HEK293T (cell line): ENCODE data around the gene CTDP1.

Experiments used
- CTCF ChIA-PET: fragments of 350-600 bp; formaldehyde crosslinking; extraction: SDS; loops from one replicate; lab custom pipeline; 2021; ENCODE audit warnings: antibody characterized with exemption, inconsistent platforms; lab: Yijun Ruan, JAX
- POLR2A ChIA-PET: fragments of 350-600 bp; formaldehyde crosslinking; extraction: SDS; loops from one replicate; lab custom pipeline; 2020; ENCODE audit warnings: antibody characterized with exemption, inconsistent platforms; lab: Yijun Ruan, JAX
- DNase-seq: peaks from one replicate; pipeline ENCODE4 v3.0.0; 2012; ENCODE audit warnings: mixed read lengths; ENCODE audit errors: extremely low spot score
- ARNT ChIP-seq: fragments of 450-650 bp; IDR thresholded peaks from 2 replicates; pipeline ENCODE4 v1.6.1; 2017; ENCODE audit warnings: mild to moderate bottlenecking
- BHLHE40 ChIP-seq: fragments of 450-650 bp; IDR thresholded peaks from 2 replicates; pipeline ENCODE4 v1.6.1; 2016; ENCODE audit warnings: mild to moderate bottlenecking, moderate library complexity, borderline replicate concordance
- CTBP1 ChIP-seq: fragments of 450-650 bp; IDR thresholded peaks from 2 replicates; pipeline ENCODE4 v1.6.1; 2016; ENCODE audit warnings: borderline replicate concordance
- ELF4 ChIP-seq: fragments of 450-650 bp; IDR thresholded peaks from 2 replicates; pipeline ENCODE4 v1.6.1; 2017; ENCODE audit warnings: antibody characterized with exemption
- FOXA1 ChIP-seq: fragments of 450-650 bp; IDR thresholded peaks from 2 replicates; pipeline ENCODE4 v1.6.1; 2016; ENCODE audit warnings: mild to moderate bottlenecking
- FOXK2 ChIP-seq: fragments of 450-650 bp; IDR thresholded peaks from 2 replicates; pipeline ENCODE4 v1.6.1; 2016; ENCODE audit warnings: mild to moderate bottlenecking
- FOXM1 ChIP-seq: fragments of 450-650 bp; IDR thresholded peaks from 2 replicates; pipeline ENCODE4 v1.6.1; 2017; ENCODE audit warnings: mild to moderate bottlenecking, borderline replicate concordance
- HDGF ChIP-seq: fragments of 450-650 bp; IDR thresholded peaks from 2 replicates; pipeline ENCODE4 v1.6.1; 2017; ENCODE audit warnings: antibody characterized with exemption, borderline replicate concordance
- L3MBTL2 ChIP-seq: fragments of 450-650 bp; conservative IDR thresholded peaks from 2 replicates; pipeline ENCODE4 v1.6.1; 2016; ENCODE audit warnings: mild to moderate bottlenecking
- LEF1 ChIP-seq: fragments of 450-650 bp; IDR thresholded peaks from 2 replicates; pipeline ENCODE4 v1.6.1; 2017; ENCODE audit warnings: mild to moderate bottlenecking, borderline replicate concordance
- NFRKB ChIP-seq: fragments of 450-650 bp; IDR thresholded peaks from 2 replicates; pipeline ENCODE4 v1.6.1; 2016; ENCODE audit warnings: mild to moderate bottlenecking, moderate library complexity
- PKNOX1 ChIP-seq: fragments of 450-650 bp; IDR thresholded peaks from 2 replicates; pipeline ENCODE4 v1.6.1; 2016
- SP1 ChIP-seq: fragments of 450-650 bp; IDR thresholded peaks from 2 replicates; pipeline ENCODE4 v1.6.1; 2017
- SUZ12 ChIP-seq: fragments of 450-650 bp; IDR thresholded peaks from 2 replicates; pipeline ENCODE4 v1.6.1; 2016; ENCODE audit warnings: mild to moderate bottlenecking
- TARDBP ChIP-seq: fragments of 450-650 bp; IDR thresholded peaks from 2 replicates; pipeline ENCODE4 v1.6.1; 2016
- ZNF384 ChIP-seq: fragments of 450-650 bp; IDR thresholded peaks from 2 replicates; pipeline ENCODE4 v1.6.1; 2016

CTDP1 gene

DNA sequence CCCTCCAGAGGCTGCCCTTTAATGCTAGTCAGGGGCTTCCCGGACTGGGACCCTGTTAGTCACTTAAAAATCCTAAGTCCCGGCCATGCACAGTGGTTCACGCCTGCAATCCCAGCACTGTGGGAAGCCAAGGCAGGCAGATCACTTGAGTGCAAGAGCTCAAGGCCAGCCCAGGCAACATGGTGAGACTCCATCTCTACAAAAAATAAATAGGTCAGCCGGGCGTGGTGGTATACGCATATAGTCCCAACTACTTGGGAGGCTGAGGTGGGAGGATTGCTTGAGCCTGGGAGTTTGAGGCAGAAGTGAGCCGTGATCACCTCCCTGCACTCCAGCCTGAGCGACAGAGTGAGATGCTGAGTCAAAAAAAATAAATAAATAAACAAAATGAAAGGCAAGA is 100.9 kb downstream of the CTDP1 start:
- DNase-seq, result no peak
- TF ChIP-seq ZNF384 (no peak), BHLHE40 (no peak), NFRKB (no peak), L3MBTL2 (no peak), SP1 (no peak), FOXA1 (no peak), CTBP1 (no peak), TARDBP (no peak), PKNOX1 (no peak), FOXM1 (no peak), FOXK2 (no peak), HDGF (no peak), ELF4 (no peak), SUZ12 (no peak), LEF1 (no peak), ARNT (no peak)
- ChIA-PET CTCF (no interaction called here), POLR2A (no interaction called here)

GRCh38 chr18:79781331-79781941 is 101.8 kb downstream of the CTDP1 start:
- TF ChIP-seq L3MBTL2, result no peak
- no peak for TF ChIP-seq FOXA1
- TF ChIP-seq ARNT, result no peak
- no peak for TF ChIP-seq NFRKB
- TF ChIP-seq LEF1, result no peak
- TF ChIP-seq CTBP1, result no peak
- no peak for TF ChIP-seq ZNF384
- no peak for TF ChIP-seq HDGF
- no peak for TF ChIP-seq FOXM1
- no peak for TF ChIP-seq TARDBP
- no peak for TF ChIP-seq FOXK2
- TF ChIP-seq PKNOX1, result no peak
- ChIA-PET CTCF (no interaction called here), POLR2A (no interaction called here)
- no peak for DNase-seq

- no peak for DNase-seq
- CTCF ChIA-PET, result no interaction called here
- POLR2A ChIA-PET, result no interaction called here
- TF ChIP-seq PKNOX1, result no peak
- TF ChIP-seq SP1, result no peak
- no peak for TF ChIP-seq TARDBP
- no peak for TF ChIP-seq SUZ12
- TF ChIP-seq L3MBTL2, result no peak
- no peak for TF ChIP-seq ZNF384
- no peak for TF ChIP-seq FOXM1
- no peak for TF ChIP-seq HDGF
- no peak for TF ChIP-seq CTBP1
- TF ChIP-seq ELF4, result no peak
- no peak for TF ChIP-seq FOXK2
- TF ChIP-seq BHLHE40, result no peak
- no peak for TF ChIP-seq NFRKB
- TF ChIP-seq ARNT, result no peak
- TF ChIP-seq FOXA1, result no peak
- no peak for TF ChIP-seq LEF1
Observed at GRCh38 chr18:79782566-79783308, 103.1 kb downstream of the CTDP1 start.

- no peak for DNase-seq
- ChIA-PET POLR2A (no interaction called here), CTCF (no interaction called here)
- TF ChIP-seq FOXA1 (no peak), BHLHE40 (no peak), ELF4 (no peak), FOXK2 (no peak), SP1 (no peak), CTBP1 (no peak), PKNOX1 (no peak), NFRKB (no peak), TARDBP (no peak), FOXM1 (no peak), LEF1 (no peak), HDGF (no peak), ZNF384 (no peak), ARNT (no peak), L3MBTL2 (no peak), SUZ12 (no peak)
Observed at GRCh38 chr18:79784071-79784913, 104.7 kb downstream of the CTDP1 start.
